Measurements from ENCODE around the gene CAST. TPM values are rescaled to one million over a fixed set of nuclear protein-coding genes. Genes with fewer than 3 reads are reported as not detected.

The CAST gene
- total and polyA plus RNA-seq, 2 donors (not counting 1 experiment from before 2014, with no cell fraction given): 41.0 to 231 TPM

- no peak overlapping the region for H2AFZ ChIP-seq (ENCODE audit: insufficient read depth, low read depth, low read length, poor library complexity, severe bottlenecking)
- H3K79me2 ChIP-seq (ENCODE audit: control insufficient read depth, insufficient read depth, low read length): no peaks in the 10 kb centered on the region
- H3K27ac Mint-ChIP-seq: no peak overlapping the region
- ChIA-PET CTCF (interaction anchor here (0.7 to 2.6 kb wide), 3 partner anchors 10 to 1958 kb away, joined by 3 to 9 read pairs (median 3); no protein-coding TSS in a partner anchor), POLR2A (no interaction called here)
- H3K27me3 Mint-ChIP-seq: peaks cover 3% of the 10 kb centered on the region
- ATAC-seq (ENCODE audit: low read depth) (no peak), DNase-seq (no peak)
- peaks cover 0 to 1% of the 10 kb centered on the region in 2 experiments for H3K36me3 ChIP-seq (replicated peaks in 1 of 2; ENCODE audit: control extremely low read depth in 1 of 2, control insufficient read depth in 1 of 2, extremely low read depth in 1 of 2, insufficient read depth in 2 of 2, low read length in 1 of 2)
- TF ChIP-seq, protein P1, sequence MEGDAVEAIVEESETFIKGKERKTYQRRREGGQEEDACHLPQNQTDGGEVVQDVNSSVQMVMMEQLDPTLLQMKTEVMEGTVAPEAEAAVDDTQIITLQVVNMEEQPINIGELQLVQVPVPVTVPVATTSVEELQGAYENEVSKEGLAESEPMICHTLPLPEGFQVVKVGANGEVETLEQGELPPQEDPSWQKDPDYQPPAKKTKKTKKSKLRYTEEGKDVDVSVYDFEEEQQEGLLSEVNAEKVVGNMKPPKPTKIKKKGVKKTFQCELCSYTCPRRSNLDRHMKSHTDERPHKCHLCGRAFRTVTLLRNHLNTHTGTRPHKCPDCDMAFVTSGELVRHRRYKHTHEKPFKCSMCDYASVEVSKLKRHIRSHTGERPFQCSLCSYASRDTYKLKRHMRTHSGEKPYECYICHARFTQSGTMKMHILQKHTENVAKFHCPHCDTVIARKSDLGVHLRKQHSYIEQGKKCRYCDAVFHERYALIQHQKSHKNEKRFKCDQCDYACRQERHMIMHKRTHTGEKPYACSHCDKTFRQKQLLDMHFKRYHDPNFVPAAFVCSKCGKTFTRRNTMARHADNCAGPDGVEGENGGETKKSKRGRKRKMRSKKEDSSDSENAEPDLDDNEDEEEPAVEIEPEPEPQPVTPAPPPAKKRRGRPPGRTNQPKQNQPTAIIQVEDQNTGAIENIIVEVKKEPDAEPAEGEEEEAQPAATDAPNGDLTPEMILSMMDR (IDR thresholded peaks at IDR 0.05): no peak
- no peak for TF ChIP-seq EZH2 (IDR thresholded peaks at IDR 0.05; ENCODE audit: borderline replicate concordance, insufficient read depth, low read depth, low read length, poor library complexity, severe bottlenecking)
- H3K27me3 ChIP-seq (replicated peaks in 1 of 4; ENCODE audit: control extremely low read depth in 1 of 4, control insufficient read depth in 3 of 4, insufficient read depth in 4 of 4, low read length in 3 of 4): peaks cover 0 to 6% (median 0%) of the 10 kb centered on the region in 4 experiments
- no peak overlapping the region for H3K4me2 ChIP-seq (replicated peaks; ENCODE audit: low read depth, low read length, poor library complexity, severe bottlenecking)
- H4K20me1 ChIP-seq (ENCODE audit: control insufficient read depth, insufficient read depth, low read length, poor library complexity, severe bottlenecking): no peaks in the 10 kb centered on the region
- H3K9me3 Mint-ChIP-seq (ENCODE audit: insufficient read depth): no peaks in the 10 kb centered on the region
- intact Hi-C loops (cut with micrococcal nuclease): loop anchor here (5.0 kb wide), 1 partner anchor 71 kb away; no protein-coding TSS in a partner anchor
- 85% methylated on average over 5 of the region's 6 CpGs for WGBS (ENCODE audit: insufficient coverage)
- no peak overlapping the region for H3K4me3 Mint-ChIP-seq
- H3K4me1 ChIP-seq (ENCODE audit: control insufficient read depth in 2 of 2, insufficient read depth in 2 of 2, low read length in 2 of 2): no peaks in the 10 kb centered on the region
- no peak overlapping the region for H3K27ac ChIP-seq (ENCODE audit: low read length in 2 of 2)
- H3K4me1 Mint-ChIP-seq: no peaks in the 10 kb centered on the region
- H3K9me3 ChIP-seq (ENCODE audit: control extremely low read depth in 1 of 3, control insufficient read depth in 2 of 3, insufficient read depth in 1 of 3, low read length in 2 of 3): no peaks in the 10 kb centered on the region
- no peak overlapping the region for H3K9ac ChIP-seq (ENCODE audit: low read length)
- no peak overlapping the region for H3K4me3 ChIP-seq (ENCODE audit: control extremely low read depth in 1 of 5, extremely low read depth in 1 of 5, insufficient read depth in 1 of 5, low read depth in 2 of 5, low read length in 4 of 5)
Measured at GRCh38 chr5:96822686-96823459, 160.7 kb downstream of the CAST start.

GRCh38 chr5:96823900-96824380 lies 161.8 kb downstream of the CAST start:
- CTCF ChIA-PET: interaction anchor here (0.7 kb wide), 1 partner anchor 1957 kb away, joined by 3 read pairs; no protein-coding TSS in a partner anchor
- Mint-ChIP-seq H3K4me1 (no peaks in the 10 kb centered on the region), H3K27me3 (peaks cover 3% of the 10 kb centered on the region), H3K27ac (no peak overlapping the region), H3K9me3 (ENCODE audit: insufficient read depth) (no peaks in the 10 kb centered on the region), H3K4me3 (no peak overlapping the region)
- Histone ChIP-seq H3K4me1 (ENCODE audit: control insufficient read depth in 2 of 2, insufficient read depth in 2 of 2, low read length in 2 of 2) (no peaks in the 10 kb centered on the region), H3K79me2 (ENCODE audit: control insufficient read depth, insufficient read depth, low read length) (no peaks in the 10 kb centered on the region), H3K4me3 (ENCODE audit: control extremely low read depth in 1 of 5, extremely low read depth in 1 of 5, insufficient read depth in 1 of 5, low read depth in 2 of 5, low read length in 4 of 5) (no peak overlapping the region), H3K4me2 (replicated peaks; ENCODE audit: low read depth, low read length, poor library complexity, severe bottlenecking) (no peak overlapping the region), H3K36me3 (replicated peaks in 1 of 2; ENCODE audit: control extremely low read depth in 1 of 2, control insufficient read depth in 1 of 2, extremely low read depth in 1 of 2, insufficient read depth in 2 of 2, low read length in 1 of 2) (peaks cover 0 to 1% of the 10 kb centered on the region in 2 experiments), H3K9me3 (ENCODE audit: control extremely low read depth in 1 of 3, control insufficient read depth in 2 of 3, insufficient read depth in 1 of 3, low read length in 2 of 3) (no peaks in the 10 kb centered on the region), H3K27ac (ENCODE audit: low read length in 2 of 2) (no peak overlapping the region), H4K20me1 (ENCODE audit: control insufficient read depth, insufficient read depth, low read length, poor library complexity, severe bottlenecking) (no peaks in the 10 kb centered on the region), H3K27me3 (replicated peaks in 1 of 4; ENCODE audit: control extremely low read depth in 1 of 4, control insufficient read depth in 3 of 4, insufficient read depth in 4 of 4, low read length in 3 of 4) (peaks cover 0 to 6% (median 0%) of the 10 kb centered on the region in 4 experiments), H2AFZ (ENCODE audit: insufficient read depth, low read depth, low read length, poor library complexity, severe bottlenecking) (no peak overlapping the region), H3K9ac (ENCODE audit: low read length) (no peak overlapping the region)
- intact Hi-C loops (cut with micrococcal nuclease): loop anchor here (5.0 kb wide), 1 partner anchor 72 kb away; no protein-coding TSS in a partner anchor
- WGBS (ENCODE audit: insufficient coverage): no CpG with 5 or more reads among the region's 2 CpGs
- TF ChIP-seq, protein P1 (IDR thresholded peaks at IDR 0.05): no peak
- no peak for TF ChIP-seq EZH2 (IDR thresholded peaks at IDR 0.05; ENCODE audit: borderline replicate concordance, insufficient read depth, low read depth, low read length, poor library complexity, severe bottlenecking)
- DNase-seq (no peak), ATAC-seq (ENCODE audit: low read depth) (no peak)
- POLR2A ChIA-PET: no interaction called here
